GM18520 (cell line): ENCODE measurements around the gene WNT9A.
"Not testable (repeated sequence)": the region's sequence is repeated elsewhere in the genome, so short reads cannot be mapped to it uniquely, and the experiment has no call there.

Experiments
- ATAC-seq: cut with Tn5 transposase; IDR thresholded peaks from one replicate; pipeline ENCODE4 v1.9.1; 2021; ENCODE audit not compliant: unreplicated experiment

Gene WNT9A

DNA sequence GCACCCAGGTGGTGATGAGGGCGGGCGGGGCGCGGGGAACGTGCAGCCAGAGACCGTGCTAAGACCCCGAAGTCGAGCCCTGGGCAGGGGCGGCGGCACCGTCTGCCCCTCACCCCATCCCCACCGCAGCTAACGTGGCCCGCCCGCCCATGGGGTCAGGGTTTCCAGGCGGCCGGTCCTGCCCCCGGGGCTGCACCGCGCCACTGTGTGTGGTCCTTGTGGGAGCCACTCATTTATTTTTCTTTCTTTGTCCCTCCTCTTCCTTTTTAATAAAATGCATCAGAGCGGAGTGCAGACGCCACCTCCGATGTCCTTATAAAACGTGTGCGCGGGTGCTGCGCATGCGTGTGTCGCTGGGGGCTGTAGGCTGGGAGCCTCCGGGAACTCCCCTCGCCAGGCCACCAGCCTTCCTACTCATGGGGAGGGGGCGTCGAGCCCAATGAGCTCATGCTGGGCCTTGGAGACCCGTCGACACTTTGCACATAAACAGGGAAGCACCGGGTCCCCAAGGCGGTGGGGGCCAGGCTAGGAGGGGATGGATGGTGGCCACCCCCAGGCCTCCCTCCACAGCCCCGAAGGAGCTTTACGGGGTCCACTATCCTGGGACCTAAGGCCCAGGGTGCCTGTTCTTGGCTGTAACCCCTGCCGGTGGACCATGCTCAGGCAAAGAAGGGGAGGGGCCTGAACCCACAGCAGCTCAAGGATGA, 59.9 kb downstream of the WNT9A start:
- no peak for ATAC-seq

GRCh38 chr1:227886993-227887696, 60.6 kb downstream of the WNT9A start:
- ATAC-seq, result no peak

- no peak for ATAC-seq
Observed at GRCh38 chr1:227886503-227886961, 61.2 kb downstream of the WNT9A start.

- no peak for ATAC-seq
Observed at GRCh38 chr1:227885648-227886502, 61.9 kb downstream of the WNT9A start.

GRCh38 chr1:227885135-227885647, 62.5 kb downstream of the WNT9A start:
- ATAC-seq, result no peak

DNA sequence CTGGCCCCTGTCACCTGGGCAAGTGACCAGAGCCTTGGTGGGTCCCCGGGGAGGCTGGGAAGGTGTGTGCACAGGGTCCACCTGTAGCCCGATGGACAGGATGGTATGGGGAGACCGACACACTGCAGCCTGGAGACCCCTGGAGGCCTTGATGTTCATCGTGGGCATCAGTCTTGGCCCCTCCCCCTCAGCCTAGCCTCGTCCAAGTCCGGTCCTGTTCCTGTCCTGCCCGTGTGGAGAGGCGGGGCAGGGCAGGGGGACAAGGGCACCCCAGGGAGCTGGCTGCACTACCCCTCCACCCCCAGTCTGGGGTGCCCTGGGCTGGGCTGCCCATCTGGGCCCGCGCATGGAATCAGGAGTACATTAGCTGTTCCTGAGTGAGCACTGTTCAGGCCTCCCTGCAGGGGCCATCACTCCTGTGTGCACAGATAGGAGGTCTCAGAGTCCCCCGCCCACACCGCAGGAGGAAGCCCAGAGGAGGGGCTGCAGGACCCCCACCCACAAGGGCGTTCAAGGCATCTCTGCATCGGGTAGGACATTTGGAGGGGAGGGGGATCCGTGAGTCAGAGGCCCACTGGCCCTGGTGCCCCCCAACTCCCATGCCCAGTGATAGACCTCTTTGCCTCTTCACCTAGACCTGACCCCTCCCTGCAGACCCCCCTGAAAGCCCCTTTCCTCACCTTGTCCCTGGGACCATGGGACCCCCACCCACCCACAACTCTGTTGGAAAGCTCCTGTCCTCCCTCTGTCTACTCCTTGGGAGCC, 63.2 kb downstream of the WNT9A start:
- no peak for ATAC-seq

DNA sequence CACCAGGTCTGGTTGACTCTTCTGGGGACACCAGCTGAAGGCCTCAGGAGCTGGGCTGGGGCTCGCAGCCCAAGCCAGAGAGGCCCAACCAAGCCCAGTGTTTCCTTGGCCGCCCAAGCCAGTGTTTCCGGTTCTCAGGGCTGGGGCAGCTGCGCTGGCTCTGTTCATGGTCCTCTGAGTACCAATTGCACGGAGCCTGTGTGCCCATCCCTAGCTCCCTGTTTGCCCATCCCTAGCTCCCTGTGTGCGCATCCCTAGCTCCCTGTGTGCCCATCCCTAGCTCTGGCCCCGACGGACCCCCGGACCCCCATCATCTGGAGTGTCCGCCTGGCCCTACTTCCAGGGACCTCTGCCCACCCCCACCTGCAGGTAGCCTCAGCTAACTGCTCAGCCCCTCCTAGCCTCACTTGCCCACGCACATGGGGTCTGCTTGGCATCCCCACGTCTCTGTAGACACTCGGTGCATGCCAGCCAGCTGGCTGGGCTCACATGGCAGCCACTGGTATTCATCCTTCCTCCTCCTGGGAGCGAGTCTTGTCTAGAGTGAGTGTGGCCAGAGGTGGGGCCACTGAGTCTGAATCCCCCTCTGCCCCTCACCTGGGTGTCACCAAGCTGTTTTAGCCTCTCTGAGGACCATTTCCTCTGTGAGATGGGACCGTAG, 64.0 kb downstream of the WNT9A start:
- no peak for ATAC-seq

GRCh38 chr1:227883073-227883520, 64.6 kb downstream of the WNT9A start:
- ATAC-seq, result no peak

DNA sequence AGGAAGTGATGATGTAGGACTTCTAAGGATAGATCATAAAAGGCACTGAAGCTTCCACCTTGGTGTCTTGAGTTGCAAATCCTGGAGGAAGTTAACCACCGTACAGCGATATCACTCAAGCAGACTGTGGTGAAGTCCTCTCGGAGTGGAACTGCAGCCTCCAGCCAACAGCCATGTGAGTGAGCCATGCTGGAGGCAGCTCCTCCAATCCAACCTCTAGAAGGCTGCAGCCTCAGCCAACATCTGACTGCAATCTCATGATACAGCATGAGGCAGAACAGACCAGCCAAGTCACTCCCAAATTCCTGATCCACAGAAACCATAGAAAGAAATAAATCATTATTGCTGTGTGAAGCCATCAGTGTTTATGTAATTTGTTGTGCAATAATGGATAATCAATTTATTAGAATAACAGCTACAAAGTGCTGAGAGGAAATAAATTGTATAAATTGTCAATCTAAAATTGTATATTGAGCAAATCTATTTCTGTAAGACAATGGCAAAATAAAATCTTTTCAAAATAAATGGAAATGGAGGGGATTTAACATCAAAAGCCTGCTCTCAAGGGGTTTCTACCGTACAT, 67.3 kb downstream of the WNT9A start:
- ATAC-seq, result no peak

- ATAC-seq, result not testable (repeated sequence)
Observed at GRCh38 chr1:227877810-227878209, 69.9 kb downstream of the WNT9A start.

- ATAC-seq, result not testable (repeated sequence)
Observed at GRCh38 chr1:227871892-227872291, 75.8 kb downstream of the WNT9A start.

DNA sequence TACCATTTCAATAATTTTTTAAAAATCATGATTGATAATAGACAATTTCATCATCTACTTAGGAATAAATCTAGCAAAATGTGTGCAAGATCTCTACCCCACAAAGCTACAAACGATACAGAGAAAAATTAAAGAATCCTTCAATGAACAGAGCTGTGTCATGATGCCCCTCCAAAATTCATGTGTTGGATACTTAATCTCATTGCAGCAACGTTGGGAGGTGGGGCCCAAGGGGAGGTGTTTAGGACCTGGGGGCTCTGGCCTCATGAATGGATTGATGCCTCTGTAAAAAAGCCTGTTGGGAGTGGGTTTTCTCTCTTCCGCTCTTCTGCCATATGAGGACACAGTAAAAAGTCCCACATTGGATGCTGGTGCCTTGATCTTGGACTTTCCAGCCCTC, 77.4 kb downstream of the WNT9A start:
- ATAC-seq, result no peak

DNA sequence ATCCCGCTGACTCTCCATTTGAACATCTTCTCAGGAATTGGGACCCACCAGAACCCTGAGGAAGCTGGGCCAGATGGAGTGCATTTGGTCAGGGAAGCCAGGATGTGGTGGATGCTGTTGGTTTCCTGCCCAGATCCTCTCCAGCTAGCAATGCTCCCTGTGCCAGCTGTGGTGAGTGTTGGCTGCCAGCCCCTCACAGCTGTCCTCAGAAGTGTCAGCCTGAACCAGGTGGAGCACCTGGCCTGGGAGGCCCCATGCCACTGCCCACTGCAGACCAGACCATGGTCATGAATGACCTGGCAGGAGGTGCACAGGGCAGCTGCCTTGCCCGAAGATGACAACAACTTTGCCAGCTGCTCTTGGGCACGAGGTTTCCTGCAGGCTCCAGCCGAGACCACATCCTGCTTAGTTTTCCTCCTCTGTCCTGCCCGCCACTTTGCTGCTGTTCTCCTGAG, 77.9 kb downstream of the WNT9A start:
- ATAC-seq, result no peak

DNA sequence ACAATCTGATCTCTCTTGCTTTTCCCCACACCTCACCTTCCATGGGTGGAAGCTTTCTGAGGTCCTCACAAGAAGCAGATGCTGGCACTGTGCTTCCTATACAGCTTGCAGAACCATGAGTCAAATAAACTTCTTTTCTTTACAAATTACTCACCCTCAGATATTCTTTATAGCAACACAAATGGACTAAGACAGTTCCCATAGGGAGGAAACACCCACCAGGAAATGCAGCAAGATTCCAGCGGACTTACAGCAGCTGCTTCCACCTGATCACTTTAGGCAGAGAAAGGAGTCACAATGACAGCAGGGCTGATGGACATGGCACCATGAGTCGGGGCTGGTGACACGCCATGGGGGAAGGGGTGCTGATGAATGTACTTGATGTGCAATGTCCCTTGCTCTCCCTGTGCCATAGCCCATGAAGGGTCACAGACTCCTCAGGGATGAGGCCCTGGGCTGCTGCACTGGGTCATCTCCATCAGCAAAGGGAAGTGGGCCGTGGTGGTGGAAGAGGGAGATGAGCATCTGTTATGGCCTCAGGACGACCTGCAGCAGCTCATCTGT, 78.4 kb downstream of the WNT9A start:
- no peak for ATAC-seq
